ENCODE measurements around the gene TFPT.
A peak's percentile ranks its signal among the peaks of the same experiment; 100 is the strongest.

Gene TFPT

GRCh38 chr19:54115109-54116063, at the start of gene TFPT, which contains the start of gene PRPF31:
TFPT (minus strand) TSS chr19:54115657; CDS start chr19:54115269, 388 bp downstream.
PRPF31 (plus strand) TSS chr19:54115754; CDS start chr19:54118279, 2,525 bp downstream.
- peak; percentile 98 for DNase-seq

GRCh38 chr19:54165222-54165621, 49.8 kb upstream of the TFPT start:
- DNase-seq, result no peak

- no peak for DNase-seq
Measured at GRCh38 chr19:54164369-54165068, 49.1 kb upstream of the TFPT start.

- no peak for DNase-seq
Measured at GRCh38 chr19:54162884-54163283, 47.4 kb upstream of the TFPT start.

- peak; percentile 91 for DNase-seq
Measured at GRCh38 chr19:54162241-54162805, 46.9 kb upstream of the TFPT start.

- DNase-seq, result no peak
Measured at GRCh38 chr19:54160854-54161253, 45.4 kb upstream of the TFPT start.

GRCh38 chr19:54160182-54160811, 44.8 kb upstream of the TFPT start:
- DNase-seq, result no peak

GRCh38 chr19:54159352-54160181, 44.1 kb upstream of the TFPT start, which contains the start of gene LENG1:
LENG1 (minus strand) TSS chr19:54159721; CDS start chr19:54159695, 26 bp downstream.
- peak; percentile 95 for DNase-seq

GRCh38 chr19:54158812-54159351, 43.4 kb upstream of the TFPT start:
- peak; percentile 73 for DNase-seq

GRCh38 chr19:54156953-54157352, 41.5 kb upstream of the TFPT start:
- DNase-seq, result no peak

GRCh38 chr19:54156490-54156889, 41.0 kb upstream of the TFPT start:
- no peak for DNase-seq

- no peak for DNase-seq
Measured at GRCh38 chr19:54155694-54156093, 40.2 kb upstream of the TFPT start.

GRCh38 chr19:54154603-54155345, 39.3 kb upstream of the TFPT start:
- DNase-seq, result no peak

GRCh38 chr19:54153731-54154326, 38.4 kb upstream of the TFPT start:
- DNase-seq, result no peak

GRCh38 chr19:54152878-54153524, 37.5 kb upstream of the TFPT start:
- DNase-seq, result no peak

GRCh38 chr19:54152267-54152666, 36.8 kb upstream of the TFPT start:
- DNase-seq, result no peak

GRCh38 chr19:54151362-54152035, 36.0 kb upstream of the TFPT start:
- DNase-seq, result no peak

GRCh38 chr19:54149021-54149812, 33.8 kb upstream of the TFPT start:
- no peak for DNase-seq
